ENCODE results near the gene LECT2. TPM values are rescaled to one million over a fixed set of nuclear protein-coding genes. Genes with fewer than 3 reads are reported as not detected.

The LECT2 gene
- total RNA-seq, 1 donor from 2014 or later, result not detected

DNA sequence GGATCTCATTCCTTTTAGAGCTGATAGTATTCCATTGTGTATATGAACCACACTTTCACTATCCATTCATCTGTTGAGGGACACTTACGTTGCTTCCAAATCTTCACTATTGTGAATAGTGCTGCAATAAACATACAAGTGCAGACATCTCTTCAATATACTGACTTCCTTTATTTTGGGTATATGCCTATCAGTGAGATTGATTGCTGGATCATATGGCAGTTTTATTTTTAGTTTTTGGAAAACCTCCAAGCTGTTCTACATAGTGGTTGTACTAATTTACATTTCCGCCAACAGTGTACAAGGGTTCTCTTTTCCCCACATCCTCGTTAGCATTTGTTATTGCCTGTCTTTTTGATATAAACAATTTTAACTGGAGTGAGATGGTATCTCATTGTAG is 33.8 kb upstream of the LECT2 start:
- Histone ChIP-seq H3K27me3 (ENCODE audit: control insufficient read depth, insufficient read depth, low read length) (no peaks in the 10 kb centered on the region), H3K36me3 (ENCODE audit: control insufficient read depth, insufficient read depth, low read length) (no peaks in the 10 kb centered on the region), H3K4me3 (ENCODE audit: low read depth, low read length) (no peak overlapping the region)
- FAIRE-seq, result no peak
- TF ChIP-seq, protein P1, sequence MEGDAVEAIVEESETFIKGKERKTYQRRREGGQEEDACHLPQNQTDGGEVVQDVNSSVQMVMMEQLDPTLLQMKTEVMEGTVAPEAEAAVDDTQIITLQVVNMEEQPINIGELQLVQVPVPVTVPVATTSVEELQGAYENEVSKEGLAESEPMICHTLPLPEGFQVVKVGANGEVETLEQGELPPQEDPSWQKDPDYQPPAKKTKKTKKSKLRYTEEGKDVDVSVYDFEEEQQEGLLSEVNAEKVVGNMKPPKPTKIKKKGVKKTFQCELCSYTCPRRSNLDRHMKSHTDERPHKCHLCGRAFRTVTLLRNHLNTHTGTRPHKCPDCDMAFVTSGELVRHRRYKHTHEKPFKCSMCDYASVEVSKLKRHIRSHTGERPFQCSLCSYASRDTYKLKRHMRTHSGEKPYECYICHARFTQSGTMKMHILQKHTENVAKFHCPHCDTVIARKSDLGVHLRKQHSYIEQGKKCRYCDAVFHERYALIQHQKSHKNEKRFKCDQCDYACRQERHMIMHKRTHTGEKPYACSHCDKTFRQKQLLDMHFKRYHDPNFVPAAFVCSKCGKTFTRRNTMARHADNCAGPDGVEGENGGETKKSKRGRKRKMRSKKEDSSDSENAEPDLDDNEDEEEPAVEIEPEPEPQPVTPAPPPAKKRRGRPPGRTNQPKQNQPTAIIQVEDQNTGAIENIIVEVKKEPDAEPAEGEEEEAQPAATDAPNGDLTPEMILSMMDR (IDR thresholded peaks at IDR 0.05; ENCODE audit: insufficient read depth, low read length, severe bottlenecking), result no peak
- no peak for DNase-seq (ENCODE audit: low read depth)

DNA sequence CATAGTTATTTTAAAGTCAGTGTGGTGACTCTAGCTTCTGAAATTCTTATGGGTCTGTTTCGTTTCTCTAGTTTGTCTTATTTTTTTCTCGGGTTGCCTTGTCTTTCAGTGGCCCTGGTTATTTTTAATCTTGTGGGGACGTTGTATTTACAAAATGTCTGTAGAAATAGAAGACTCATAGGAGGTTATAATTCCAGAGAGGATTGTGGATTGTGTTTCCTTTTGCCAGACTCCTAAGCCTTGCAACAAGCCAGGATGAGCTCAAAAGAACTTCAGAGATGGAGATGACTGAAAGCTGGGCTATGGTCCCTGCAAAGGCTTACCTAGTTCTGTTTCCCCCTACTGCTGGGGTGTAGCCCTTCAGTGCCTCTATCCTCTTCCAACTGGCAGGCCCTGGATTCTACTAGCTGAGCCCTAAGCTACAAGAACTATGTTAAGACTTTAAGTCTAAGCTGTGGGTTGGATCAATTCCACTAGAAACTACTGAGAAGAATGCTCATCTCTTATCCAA is 32.2 kb upstream of the LECT2 start:
- Histone ChIP-seq H3K4me3 (ENCODE audit: low read depth, low read length) (no peak overlapping the region), H3K27me3 (ENCODE audit: control insufficient read depth, insufficient read depth, low read length) (no peaks in the 10 kb centered on the region), H3K36me3 (ENCODE audit: control insufficient read depth, insufficient read depth, low read length) (no peaks in the 10 kb centered on the region)
- TF ChIP-seq, protein P1 (IDR thresholded peaks at IDR 0.05; ENCODE audit: insufficient read depth, low read length, severe bottlenecking), result no peak
- DNase-seq (ENCODE audit: low read depth) (no peak), FAIRE-seq (no peak)

DNA sequence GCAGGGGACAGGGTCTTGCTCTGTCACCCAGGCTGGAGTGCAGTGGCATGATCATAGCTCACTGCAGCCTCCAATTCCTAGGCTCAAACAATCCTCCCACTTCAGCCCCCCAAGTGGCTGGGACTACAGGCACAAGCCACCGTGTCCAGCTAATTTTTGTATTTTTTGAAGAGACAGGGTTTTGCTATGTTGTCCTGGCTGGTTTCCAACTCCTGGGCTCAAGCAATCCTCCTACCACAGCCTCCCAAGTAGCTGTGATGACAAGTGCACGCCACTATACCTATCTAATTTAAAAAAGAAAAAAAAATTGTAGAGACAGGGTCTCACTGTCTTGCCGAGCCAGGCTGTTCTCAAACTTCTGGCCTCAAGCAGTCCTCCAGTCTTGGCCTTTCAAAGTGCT is 31.6 kb upstream of the LECT2 start:
- Histone ChIP-seq H3K27me3 (ENCODE audit: control insufficient read depth, insufficient read depth, low read length) (no peaks in the 10 kb centered on the region), H3K36me3 (ENCODE audit: control insufficient read depth, insufficient read depth, low read length) (no peaks in the 10 kb centered on the region), H3K4me3 (ENCODE audit: low read depth, low read length) (no peak overlapping the region)
- no peak for DNase-seq (ENCODE audit: low read depth)
- FAIRE-seq, result no peak
- TF ChIP-seq, protein P1 (IDR thresholded peaks at IDR 0.05; ENCODE audit: insufficient read depth, low read length, severe bottlenecking), result no peak

DNA sequence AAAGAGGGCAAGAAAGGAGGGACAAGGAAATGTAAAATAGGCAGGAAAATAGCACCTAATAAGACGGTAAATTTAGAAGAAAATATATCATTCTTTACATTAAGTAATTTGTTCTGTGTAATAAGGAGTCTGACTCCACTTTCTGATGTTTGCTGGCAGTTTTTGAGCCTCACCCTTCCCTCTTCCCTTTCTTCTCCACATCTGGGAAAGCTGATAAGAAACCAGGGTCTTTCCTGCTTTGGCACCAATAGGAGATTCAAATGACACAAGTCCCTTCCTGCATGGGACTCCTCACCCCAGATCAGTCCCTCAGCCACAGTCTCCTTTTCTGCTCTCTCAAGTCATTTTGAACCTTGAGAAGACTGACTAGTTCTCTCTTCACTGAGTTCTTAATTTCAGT is 31.2 kb upstream of the LECT2 start:
- Histone ChIP-seq H3K4me3 (ENCODE audit: low read depth, low read length) (no peak overlapping the region), H3K36me3 (ENCODE audit: control insufficient read depth, insufficient read depth, low read length) (no peaks in the 10 kb centered on the region), H3K27me3 (ENCODE audit: control insufficient read depth, insufficient read depth, low read length) (no peaks in the 10 kb centered on the region)
- TF ChIP-seq, protein P1 (IDR thresholded peaks at IDR 0.05; ENCODE audit: insufficient read depth, low read length, severe bottlenecking), result no peak
- no peak for DNase-seq (ENCODE audit: low read depth)
- FAIRE-seq, result no peak

DNA sequence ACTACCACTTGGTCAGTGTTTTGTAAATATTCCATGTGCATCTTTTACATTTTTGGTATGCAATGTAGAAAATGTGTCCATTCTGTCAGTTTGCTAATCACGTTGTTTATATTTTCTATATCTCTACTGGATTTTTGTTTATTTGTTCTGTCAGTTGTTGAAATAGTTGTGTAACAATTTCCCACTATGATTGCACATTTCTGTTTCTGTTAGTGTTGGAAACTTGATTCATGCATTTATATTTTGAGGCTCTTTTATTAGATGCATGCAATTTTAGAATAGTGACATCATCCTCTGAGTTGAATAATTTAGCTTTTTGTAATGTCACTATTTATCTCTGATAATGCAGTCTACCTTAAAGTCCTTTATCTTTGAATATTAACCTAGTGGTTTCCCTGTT is 25.8 kb upstream of the LECT2 start:
- no peaks in the 10 kb centered on the region for H3K27me3 ChIP-seq (ENCODE audit: control insufficient read depth, insufficient read depth, low read length)
- H3K36me3 ChIP-seq (ENCODE audit: control insufficient read depth, insufficient read depth, low read length), result no peaks in the 10 kb centered on the region
- TF ChIP-seq, protein P1 (IDR thresholded peaks at IDR 0.05; ENCODE audit: insufficient read depth, low read length, severe bottlenecking), result no peak
- no peak overlapping the region for H3K4me3 ChIP-seq (ENCODE audit: low read depth, low read length)
- FAIRE-seq (no peak), DNase-seq (ENCODE audit: low read depth) (no peak)

DNA sequence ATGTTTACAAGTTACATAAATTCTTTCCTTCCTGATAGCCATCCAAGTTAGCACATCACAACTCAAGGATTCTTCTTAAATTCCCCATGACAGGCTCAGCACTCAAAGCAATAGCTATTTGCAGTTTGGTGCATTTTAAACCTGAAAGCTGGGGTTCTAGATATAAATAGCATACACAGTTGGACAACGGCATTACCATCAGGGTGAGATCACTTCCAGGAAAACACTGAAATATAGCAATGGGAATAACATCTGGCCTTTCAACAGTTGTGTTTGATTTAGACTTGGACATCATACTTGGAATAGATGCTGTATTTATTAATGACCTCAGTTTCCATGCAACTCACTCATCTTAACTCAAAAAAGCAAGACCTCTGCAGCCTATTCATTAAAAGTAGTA is 24.7 kb upstream of the LECT2 start:
- TF ChIP-seq, protein P1 (IDR thresholded peaks at IDR 0.05; ENCODE audit: insufficient read depth, low read length, severe bottlenecking), result no peak
- Histone ChIP-seq H3K27me3 (ENCODE audit: control insufficient read depth, insufficient read depth, low read length) (no peaks in the 10 kb centered on the region), H3K4me3 (ENCODE audit: low read depth, low read length) (no peak overlapping the region), H3K36me3 (ENCODE audit: control insufficient read depth, insufficient read depth, low read length) (no peaks in the 10 kb centered on the region)
- DNase-seq (ENCODE audit: low read depth) (no peak), FAIRE-seq (no peak)

All from bronchial epithelial cell (primary cell).